ENCODE results near the gene DCX. TPM values are rescaled to one million over a fixed set of nuclear protein-coding genes. Genes with fewer than 3 reads are reported as not detected.
A peak's percentile ranks its signal among the peaks of the same experiment; 100 is the strongest.

DCX gene
- total and polyA plus RNA-seq, 2 of the 13 experiments (the other 11 are each of a cell fraction or from before 2014, with no cell fraction given) = not detected

DNA sequence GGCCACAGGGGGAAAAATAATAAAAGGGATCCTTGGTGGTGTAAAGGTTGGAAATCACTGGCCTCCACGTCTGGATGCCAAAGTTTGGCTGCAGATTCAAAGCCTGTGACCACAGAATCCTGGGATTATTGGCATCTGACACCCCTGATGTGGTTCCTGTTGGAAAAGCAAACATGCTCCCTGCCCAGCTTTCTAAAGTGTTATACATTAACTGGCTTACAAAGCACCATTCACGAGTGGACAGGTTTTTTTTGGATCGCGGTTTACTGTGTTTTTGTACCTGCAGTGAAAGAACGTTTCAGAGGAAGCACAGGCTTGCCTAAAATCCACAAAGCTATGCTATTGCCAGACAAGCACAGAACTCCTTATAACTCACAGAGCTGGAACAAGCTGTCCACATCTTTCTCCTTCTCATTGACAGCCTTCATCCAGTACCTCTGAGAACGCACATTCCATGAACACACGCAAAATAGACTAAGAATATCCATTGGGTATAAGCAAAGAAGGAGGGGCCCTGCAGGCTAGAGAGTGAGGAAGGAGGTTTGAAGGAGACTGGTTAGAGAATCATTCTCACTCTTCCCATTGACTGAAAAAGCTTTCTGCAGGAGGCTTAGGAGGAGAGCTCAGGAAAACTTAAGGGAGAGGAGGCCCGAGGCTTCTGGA, 127.2 kb downstream of the DCX start (continued):
- TF ChIP-seq, protein P1, sequence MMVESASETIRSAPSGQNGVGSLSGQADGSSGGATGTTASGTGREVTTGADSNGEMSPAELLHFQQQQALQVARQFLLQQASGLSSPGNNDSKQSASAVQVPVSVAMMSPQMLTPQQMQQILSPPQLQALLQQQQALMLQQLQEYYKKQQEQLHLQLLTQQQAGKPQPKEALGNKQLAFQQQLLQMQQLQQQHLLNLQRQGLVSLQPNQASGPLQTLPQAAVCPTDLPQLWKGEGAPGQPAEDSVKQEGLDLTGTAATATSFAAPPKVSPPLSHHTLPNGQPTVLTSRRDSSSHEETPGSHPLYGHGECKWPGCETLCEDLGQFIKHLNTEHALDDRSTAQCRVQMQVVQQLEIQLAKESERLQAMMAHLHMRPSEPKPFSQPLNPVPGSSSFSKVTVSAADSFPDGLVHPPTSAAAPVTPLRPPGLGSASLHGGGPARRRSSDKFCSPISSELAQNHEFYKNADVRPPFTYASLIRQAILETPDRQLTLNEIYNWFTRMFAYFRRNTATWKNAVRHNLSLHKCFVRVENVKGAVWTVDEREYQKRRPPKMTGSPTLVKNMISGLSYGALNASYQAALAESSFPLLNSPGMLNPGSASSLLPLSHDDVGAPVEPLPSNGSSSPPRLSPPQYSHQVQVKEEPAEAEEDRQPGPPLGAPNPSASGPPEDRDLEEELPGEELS (CRISPR knock-in tag; IDR thresholded peaks at IDR 0.05) = 0 out of 2 replicates have a peak, but pooled peaks have one; percentile 33
- TF ChIP-seq, protein P2, sequence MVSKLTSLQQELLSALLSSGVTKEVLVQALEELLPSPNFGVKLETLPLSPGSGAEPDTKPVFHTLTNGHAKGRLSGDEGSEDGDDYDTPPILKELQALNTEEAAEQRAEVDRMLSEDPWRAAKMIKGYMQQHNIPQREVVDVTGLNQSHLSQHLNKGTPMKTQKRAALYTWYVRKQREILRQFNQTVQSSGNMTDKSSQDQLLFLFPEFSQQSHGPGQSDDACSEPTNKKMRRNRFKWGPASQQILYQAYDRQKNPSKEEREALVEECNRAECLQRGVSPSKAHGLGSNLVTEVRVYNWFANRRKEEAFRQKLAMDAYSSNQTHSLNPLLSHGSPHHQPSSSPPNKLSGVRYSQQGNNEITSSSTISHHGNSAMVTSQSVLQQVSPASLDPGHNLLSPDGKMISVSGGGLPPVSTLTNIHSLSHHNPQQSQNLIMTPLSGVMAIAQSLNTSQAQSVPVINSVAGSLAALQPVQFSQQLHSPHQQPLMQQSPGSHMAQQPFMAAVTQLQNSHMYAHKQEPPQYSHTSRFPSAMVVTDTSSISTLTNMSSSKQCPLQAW (CRISPR knock-in tag; IDR thresholded peaks at IDR 0.05) = peak; percentile 52; the same call in 1 of the 2 replicates
- TF ChIP-seq, protein P3, sequence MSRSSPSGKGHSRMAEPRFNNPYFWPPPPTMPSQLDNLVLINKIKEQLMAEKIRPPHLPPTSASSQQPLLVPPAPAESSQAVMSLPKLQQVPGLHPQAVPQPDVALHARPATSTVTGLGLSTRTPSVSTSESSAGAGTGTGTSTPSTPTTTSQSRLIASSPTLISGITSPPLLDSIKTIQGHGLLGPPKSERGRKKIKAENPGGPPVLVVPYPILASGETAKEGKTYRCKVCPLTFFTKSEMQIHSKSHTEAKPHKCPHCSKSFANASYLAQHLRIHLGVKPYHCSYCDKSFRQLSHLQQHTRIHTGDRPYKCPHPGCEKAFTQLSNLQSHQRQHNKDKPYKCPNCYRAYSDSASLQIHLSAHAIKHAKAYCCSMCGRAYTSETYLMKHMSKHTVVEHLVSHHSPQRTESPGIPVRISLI (CRISPR knock-in tag; IDR thresholded peaks at IDR 0.05; ENCODE audit: borderline replicate concordance) = peak; percentile 78; the same call in 1 of the 2 replicates

DNA sequence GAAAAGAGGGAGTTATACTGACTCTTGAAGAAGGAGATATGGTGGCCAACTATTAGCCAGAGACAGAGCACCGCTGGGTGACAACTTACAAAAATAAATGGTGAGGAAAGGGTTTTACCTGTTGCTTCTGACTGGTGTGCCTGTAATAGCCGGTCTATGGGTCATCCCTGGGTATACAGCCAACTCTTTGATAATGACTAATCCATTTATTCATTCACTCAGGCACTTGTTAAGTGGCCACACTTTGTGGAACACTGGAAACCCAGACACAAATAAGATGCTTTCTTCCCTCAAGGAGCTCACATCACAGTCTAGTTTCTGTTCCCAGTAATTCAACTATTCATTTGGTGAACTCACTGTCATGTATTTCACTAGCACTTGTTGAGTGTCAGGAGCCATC, 128.5 kb downstream of the DCX start:
- in situ Hi-C loops (cut with HindIII; ENCODE audit: extremely low pct_ligation_motif_present, low pct_unique_long_range_greater_than_20kb) = no loop called here
- no peaks in the 10 kb centered on the region for H3K79me2 ChIP-seq (ENCODE audit: insufficient read depth, low read length)
- no peak overlapping the region for H3K9ac ChIP-seq (ENCODE audit: insufficient read depth, low read depth, low read length)
- H3K4me3 ChIP-seq (replicated peaks in 1 of 3; ENCODE audit: insufficient read depth in 1 of 3, low read depth in 2 of 3, low read length in 3 of 3) = no peak overlapping the region
- no peak overlapping the region for H3K4me2 ChIP-seq (ENCODE audit: low read depth, low read length)
- DNase-seq (ENCODE audit: low spot score) (no peak), ATAC-seq (no peak), FAIRE-seq (no peak)
- no peaks in the 10 kb centered on the region for H3K9me3 ChIP-seq (ENCODE audit: low read length)
- 43% methylated on average over 1 of the region's 2 CpGs for WGBS (ENCODE audit: low lambda C conversion rate)
- POLR2A ChIA-PET = no interaction called here
- intact Hi-C loops (cut with micrococcal nuclease; ENCODE audit: unreplicated experiment) = no loop called here
- CTCF ChIA-PET (ENCODE audit: low intra/inter-chr PET ratio, low total read pairs) = no interaction called here
- no peaks in the 10 kb centered on the region for H3K36me3 ChIP-seq (replicated peaks in 1 of 2; ENCODE audit: control insufficient read depth in 1 of 2, insufficient read depth in 2 of 2, low read length in 2 of 2)
- no TSS peak for BruUV-seq (replicated peaks)
- no peak overlapping the region for H2AFZ ChIP-seq (ENCODE audit: low read length)
- no peaks in the 10 kb centered on the region for H4K20me1 ChIP-seq (ENCODE audit: insufficient read depth, low read length)
- no peaks in the 10 kb centered on the region for H3K27me3 ChIP-seq (ENCODE audit: control insufficient read depth in 1 of 2, insufficient read depth in 2 of 2, low read length in 2 of 2)
- H3K27ac ChIP-seq (ENCODE audit: extremely low read length, insufficient read depth, low read length) = no peak overlapping the region
- H3K4me1 ChIP-seq (ENCODE audit: insufficient read depth, low read length) = peaks cover 16% of the 10 kb centered on the region
- no peak for TF ChIP-seq DR1 (CRISPR knock-in tag; IDR thresholded peaks at IDR 0.05)
- TF ChIP-seq, protein P4, sequence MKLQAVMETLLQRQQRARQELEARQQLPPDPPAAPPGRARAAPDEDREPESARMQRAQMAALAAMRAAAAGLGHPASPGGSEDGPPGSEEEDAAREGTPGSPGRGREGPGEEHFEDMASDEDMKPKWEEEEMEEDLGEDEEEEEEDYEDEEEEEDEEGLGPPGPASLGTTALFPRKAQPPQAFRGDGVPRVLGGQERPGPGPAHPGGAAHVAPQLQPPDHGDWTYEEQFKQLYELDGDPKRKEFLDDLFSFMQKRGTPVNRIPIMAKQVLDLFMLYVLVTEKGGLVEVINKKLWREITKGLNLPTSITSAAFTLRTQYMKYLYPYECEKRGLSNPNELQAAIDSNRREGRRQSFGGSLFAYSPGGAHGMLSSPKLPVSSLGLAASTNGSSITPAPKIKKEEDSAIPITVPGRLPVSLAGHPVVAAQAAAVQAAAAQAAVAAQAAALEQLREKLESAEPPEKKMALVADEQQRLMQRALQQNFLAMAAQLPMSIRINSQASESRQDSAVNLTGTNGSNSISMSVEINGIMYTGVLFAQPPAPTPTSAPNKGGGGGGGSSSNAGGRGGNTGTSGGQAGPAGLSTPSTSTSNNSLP (IDR thresholded peaks at IDR 0.05; ENCODE audit: low read depth, low read length) = no peak
- TF ChIP-seq, protein P5, sequence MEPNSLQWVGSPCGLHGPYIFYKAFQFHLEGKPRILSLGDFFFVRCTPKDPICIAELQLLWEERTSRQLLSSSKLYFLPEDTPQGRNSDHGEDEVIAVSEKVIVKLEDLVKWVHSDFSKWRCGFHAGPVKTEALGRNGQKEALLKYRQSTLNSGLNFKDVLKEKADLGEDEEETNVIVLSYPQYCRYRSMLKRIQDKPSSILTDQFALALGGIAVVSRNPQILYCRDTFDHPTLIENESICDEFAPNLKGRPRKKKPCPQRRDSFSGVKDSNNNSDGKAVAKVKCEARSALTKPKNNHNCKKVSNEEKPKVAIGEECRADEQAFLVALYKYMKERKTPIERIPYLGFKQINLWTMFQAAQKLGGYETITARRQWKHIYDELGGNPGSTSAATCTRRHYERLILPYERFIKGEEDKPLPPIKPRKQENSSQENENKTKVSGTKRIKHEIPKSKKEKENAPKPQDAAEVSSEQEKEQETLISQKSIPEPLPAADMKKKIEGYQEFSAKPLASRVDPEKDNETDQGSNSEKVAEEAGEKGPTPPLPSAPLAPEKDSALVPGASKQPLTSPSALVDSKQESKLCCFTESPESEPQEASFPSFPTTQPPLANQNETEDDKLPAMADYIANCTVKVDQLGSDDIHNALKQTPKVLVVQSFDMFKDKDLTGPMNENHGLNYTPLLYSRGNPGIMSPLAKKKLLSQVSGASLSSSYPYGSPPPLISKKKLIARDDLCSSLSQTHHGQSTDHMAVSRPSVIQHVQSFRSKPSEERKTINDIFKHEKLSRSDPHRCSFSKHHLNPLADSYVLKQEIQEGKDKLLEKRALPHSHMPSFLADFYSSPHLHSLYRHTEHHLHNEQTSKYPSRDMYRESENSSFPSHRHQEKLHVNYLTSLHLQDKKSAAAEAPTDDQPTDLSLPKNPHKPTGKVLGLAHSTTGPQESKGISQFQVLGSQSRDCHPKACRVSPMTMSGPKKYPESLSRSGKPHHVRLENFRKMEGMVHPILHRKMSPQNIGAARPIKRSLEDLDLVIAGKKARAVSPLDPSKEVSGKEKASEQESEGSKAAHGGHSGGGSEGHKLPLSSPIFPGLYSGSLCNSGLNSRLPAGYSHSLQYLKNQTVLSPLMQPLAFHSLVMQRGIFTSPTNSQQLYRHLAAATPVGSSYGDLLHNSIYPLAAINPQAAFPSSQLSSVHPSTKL (CRISPR knock-in tag; IDR thresholded peaks at IDR 0.05) = no peak
- no peak for TF ChIP-seq ZNF317 (CRISPR knock-in tag; IDR thresholded peaks at IDR 0.05)
- no peak for TF ChIP-seq REL (CRISPR knock-in tag; conservative IDR thresholded peaks at IDR 0.05)
- no peak for TF ChIP-seq FOXJ3 (CRISPR knock-in tag; IDR thresholded peaks at IDR 0.05; ENCODE audit: borderline replicate concordance)
- TF ChIP-seq ZNF746 (CRISPR knock-in tag; IDR thresholded peaks at IDR 0.05) = no peak
- no peak for TF ChIP-seq ZC3H4 (CRISPR knock-in tag; IDR thresholded peaks at IDR 0.05; ENCODE audit: borderline replicate concordance)

Measured in HepG2 (cell line).